ENCODE data around the gene QKI.
A peak's percentile ranks its signal among the peaks of the same experiment; 100 is the strongest.
"Not testable (repeated sequence)": the region's sequence is repeated elsewhere in the genome, so short reads cannot be mapped to it uniquely, and the experiment has no call there.

The QKI gene

GRCh38 chr6:163415620-163416556 is 1.4 kb downstream of the QKI start:
- peak; percentile 49 for DNase-seq

DNA sequence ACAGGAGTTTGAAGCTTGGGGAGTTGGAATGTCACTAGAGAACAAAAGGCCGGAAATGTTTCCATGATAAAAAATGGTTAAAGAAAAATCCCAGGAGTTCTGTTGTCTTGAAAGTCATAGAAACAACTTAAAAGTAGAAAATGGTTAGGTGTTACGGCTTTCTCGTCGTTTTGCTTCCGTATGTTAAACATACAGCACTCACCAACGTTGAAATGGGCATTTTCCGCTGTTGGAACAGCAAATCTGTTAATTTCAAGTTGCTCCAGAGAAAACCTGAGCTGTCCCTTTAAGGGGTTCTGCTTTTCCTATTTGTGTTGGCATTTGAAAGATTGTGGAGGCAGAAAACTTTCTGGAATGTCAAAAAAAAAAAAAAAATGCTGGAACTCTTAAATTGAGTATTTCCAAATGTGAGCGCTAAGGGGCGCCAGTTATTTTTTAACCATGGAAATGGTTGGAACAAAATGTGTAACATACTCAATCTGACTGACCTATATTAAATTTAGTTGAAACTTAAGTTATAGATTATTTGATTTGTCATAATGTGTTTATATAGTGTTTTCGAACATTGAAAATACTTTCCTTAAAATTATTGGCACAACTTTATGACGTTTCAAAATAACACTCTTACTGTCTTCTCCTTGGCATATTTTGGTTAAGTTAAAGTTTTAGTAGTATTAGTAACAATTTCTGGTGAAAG is 2.2 kb downstream of the QKI start:
- peak; percentile 54 for DNase-seq

GRCh38 chr6:163417595-163417994 is 3.1 kb downstream of the QKI start:
- DNase-seq, result no peak

DNA sequence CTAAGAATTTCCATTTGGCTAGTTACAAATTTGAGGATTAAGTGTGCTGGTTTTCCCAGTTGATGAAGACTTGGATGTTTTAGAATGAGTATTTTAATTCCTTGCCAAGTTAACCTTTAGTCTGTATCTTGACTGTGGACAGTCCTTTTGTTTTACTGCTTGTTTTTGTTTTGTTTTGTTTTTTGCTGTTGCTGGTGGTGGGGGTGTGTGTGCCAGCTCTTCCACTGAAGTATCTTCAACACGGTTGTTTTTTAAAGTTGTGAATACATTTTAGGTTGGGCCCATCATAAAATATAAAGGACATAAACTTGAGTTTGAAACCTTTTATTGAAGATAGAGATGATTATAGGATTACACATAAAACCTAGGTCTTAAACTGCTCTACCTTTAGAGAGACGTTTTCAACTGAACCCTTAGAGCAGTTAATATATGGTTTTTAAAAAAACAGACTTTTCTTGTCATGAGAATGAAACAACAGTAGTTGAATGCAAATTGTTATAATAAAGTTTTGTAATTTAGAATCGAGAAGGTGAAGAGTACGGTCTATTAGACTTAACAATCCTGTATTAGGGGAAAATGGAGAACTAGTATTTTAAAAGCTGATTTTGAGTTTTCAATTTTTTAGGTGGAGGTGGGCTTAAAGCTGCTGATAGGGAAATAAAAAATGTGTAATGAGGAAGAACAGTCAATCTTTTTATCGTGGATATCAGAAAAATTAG is 4.0 kb downstream of the QKI start:
- DNase-seq, result no peak

DNA sequence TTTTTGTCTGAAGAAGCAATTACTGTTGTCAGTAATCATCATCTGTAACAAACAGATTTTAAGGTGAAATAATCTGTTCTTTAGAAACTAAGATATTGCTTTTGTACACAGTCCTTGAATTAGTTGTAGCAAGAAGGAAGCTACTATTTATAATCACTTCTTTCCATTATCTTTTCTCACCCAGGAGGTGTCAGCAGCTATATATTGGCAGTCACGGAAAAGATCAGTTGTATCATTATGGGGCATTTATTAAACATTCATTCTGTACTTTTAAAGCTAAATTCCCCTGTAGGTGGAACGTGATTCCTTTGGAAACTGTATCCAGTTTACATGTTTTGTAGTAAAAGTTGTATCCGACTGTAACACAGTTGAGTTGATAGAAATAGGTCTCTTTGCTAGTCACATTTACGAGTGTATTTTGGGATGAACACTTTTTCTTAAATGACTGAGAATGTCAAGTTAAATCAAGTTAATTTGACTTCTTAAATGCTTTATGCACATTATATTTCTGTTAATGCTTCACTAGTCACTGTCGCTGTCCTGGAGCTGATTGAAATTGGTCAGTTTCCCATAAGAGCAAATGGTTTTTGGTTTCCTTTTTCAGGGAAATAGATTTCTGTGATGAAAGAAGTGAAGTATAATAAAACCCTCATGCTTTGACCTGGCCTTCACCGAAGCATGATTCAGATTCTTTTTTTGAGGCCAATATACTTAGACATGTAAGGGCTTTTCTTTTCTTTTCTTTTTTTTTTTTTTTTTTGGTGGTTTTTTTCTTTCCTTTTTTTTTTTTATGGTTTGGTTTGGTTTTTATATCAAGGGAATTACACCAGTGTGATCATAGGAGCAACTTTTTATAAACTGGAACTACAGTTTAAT is 5.1 kb downstream of the QKI start:
- DNase-seq, result no peak

GRCh38 chr6:163420289-163420614 is 5.7 kb downstream of the QKI start:
- no peak for DNase-seq

GRCh38 chr6:163422550-163422949 is 8.0 kb downstream of the QKI start:
- DNase-seq, result no peak

DNA sequence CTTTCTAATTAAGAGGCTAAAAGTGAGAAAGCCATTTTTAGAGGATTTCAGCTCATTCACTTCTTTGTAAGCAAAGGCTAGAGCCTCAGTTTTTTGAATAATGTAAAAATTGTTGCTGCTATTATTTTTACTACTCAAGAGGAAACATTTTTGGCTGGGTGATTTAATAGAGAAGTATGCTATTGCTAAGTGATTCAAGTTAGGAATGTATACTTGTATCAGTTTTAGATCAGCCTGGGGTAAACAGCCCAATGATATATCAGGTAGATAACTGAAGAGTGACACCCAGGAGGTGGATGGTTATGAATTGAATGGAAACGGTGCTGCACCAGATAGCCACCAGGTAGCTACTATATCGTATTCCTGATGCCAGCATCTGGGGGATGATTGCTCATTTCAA is 9.2 kb downstream of the QKI start:
- DNase-seq, result no peak

- DNase-seq, result peak; percentile 33
Measured at GRCh38 chr6:163427498-163428254, 13.2 kb downstream of the QKI start.

GRCh38 chr6:163428373-163428772 is 13.9 kb downstream of the QKI start:
- no peak for DNase-seq

- DNase-seq, result no peak
Measured at GRCh38 chr6:163429858-163430448, 15.4 kb downstream of the QKI start.

- DNase-seq, result no peak
Measured at GRCh38 chr6:163432300-163432699, 17.8 kb downstream of the QKI start.

DNA sequence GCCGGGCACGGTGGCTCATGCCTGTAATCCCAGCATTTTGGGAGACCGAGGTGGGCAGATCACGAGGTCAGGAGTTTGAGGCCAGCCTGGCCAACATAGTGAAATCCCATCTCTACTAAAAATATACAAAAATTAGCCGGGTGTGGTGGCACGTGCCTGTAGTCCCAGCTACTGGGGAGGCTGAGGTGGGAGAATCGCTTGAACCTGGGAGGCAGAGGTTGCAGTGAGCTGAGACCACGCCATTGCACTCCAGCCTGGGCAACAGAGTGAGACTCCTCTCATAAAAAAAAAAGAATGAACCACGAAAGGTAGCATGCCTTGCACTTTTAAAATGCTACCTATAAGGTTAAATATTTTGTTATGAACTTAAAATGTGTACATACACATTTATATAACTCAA is 19.0 kb downstream of the QKI start:
- not testable (repeated sequence) for DNase-seq

DNA sequence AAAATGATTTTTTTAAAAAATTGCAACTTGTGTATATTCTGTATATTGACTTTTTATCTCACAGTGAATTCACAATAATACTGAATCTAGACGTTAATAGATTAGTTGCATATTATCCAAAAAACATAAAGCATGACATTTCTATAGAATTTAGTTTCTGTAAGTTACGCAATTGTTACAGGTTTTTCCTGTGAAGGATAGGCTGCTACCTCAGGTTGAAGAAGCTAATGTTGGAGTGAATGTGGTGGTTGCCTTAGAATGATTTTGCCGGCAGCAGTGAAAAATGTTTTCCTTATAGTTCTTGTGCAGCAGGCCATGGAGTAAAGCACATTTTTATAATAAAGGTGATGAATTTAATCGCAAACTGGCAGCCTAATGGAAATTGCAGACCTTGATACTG is 20.5 kb downstream of the QKI start:
- no peak for DNase-seq

DNA sequence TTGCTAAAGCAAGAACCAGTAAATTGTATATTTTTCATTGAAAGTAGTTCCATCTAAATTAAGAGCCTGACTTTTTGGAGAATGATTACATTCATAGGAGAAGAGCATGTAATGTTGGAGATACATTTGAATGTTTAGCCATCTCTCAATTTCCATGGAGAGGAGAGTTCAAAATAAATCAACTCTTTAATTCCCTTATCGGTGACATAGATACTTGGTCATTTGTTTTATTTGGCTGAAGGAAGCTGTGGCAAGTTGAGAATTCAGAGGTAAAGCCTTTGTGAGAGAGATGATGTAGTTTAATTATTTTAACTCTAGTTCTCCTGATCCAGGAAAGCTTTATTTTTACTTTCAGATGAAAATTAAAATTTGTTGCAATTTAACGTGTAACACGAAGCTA is 22.3 kb downstream of the QKI start:
- DNase-seq, result no peak

DNA sequence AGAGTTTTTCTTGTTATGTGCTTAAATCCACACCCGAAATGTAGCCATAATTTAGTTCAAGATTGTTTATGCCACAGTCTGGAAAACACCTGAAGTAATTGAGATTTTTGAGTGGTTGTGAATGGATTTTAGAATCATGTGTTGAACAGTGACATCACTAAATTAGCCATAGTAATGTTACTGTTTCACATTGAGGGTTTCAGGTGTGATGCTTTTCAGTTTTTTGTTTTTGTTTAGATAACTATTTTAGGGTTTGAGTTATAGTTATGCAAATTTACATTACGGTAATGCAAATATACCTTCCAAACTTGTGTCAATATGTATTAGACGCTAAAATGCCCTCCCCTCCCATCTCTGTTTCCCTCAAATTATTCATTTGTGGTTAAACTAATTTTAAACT is 22.9 kb downstream of the QKI start:
- DNase-seq, result no peak

DNA sequence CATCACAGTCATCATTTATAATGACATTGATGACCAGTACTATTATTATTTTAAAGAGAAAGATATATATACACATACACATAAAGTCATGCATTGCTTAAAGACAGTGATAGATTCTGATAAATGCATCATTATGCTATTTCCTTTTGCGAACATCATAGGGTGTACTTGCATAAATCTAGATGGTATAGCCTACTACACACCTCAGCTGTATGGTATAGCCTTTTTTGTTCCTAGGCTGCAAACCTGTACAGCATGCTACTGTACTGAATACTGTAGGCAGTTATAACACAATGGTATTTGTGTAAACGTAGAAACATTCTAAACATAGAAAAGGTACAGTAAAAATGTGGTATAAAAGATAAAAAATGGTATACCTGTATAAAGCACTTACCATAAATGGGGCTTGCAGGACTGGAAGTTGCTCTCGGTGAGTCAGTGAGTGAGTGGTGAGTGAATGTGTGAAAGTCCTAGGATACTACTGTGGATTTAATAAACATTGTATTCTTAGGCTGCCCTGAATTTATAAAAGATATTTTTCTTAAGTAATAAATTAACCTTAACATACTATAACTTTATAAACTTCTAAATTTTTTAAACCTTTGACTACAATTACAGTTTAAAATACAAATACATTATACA is 23.9 kb downstream of the QKI start:
- no peak for DNase-seq

DNA sequence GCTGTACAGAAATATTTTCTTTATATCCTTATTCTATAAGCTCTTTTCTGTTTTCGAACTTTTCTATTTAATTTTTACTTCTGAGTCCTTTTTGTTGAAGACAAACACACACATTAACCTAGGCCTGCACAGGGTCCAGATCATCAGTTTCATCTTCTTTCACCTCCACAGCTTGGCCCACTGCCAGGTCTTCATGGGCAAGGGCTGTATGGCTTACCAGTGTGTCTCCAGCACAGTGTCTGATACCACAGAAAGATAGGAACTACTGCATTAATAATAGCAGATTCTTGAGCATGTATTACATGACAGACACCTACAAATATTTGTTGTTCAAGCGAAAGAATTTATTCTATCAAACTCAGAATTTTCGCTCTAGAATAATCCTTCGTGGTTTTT is 24.4 kb downstream of the QKI start:
- peak; percentile 56 for DNase-seq

GRCh38 chr6:163439390-163439789 is 24.9 kb downstream of the QKI start:
- not testable (repeated sequence) for DNase-seq

- DNase-seq, result no peak
Measured at GRCh38 chr6:163439997-163440396, 25.5 kb downstream of the QKI start.

GRCh38 chr6:163442336-163442735 is 27.8 kb downstream of the QKI start:
- no peak for DNase-seq

Data from CD4-positive, alpha-beta T cell treated with Interleukin-12 subunit alpha and Interleukin-12 subunit beta, for 1 hour (primary cell).